Large intestine (tissue), 3 donors: Measurements from ENCODE around the gene ITGA3. TPM values are rescaled to one million over a fixed set of nuclear protein-coding genes. Genes with fewer than 3 reads are reported as not detected.
"Not testable (repeated sequence)": the region's sequence is repeated elsewhere in the genome, so short reads cannot be mapped to it uniquely, and the experiment has no call there.

ENCODE experiments used
- DNase-seq, 2 donors: peaks; one replicate each; pipeline versions ENCODE4 v3.0.0 to v3.0.0-alpha.2; 2013
- H3K27ac ChIP-seq: one replicate; pipeline ENCODE4 v1.5.1; 2013; ENCODE audit warnings: low read length
- H3K27me3 ChIP-seq: 2 replicates; pipeline ENCODE4 v1.6.1; 2013; ENCODE audit warnings: low read length; ENCODE audit not compliant: control insufficient read depth, insufficient read depth
- H3K36me3 ChIP-seq: 2 replicates; pipeline ENCODE4 v1.6.1; 2013; ENCODE audit warnings: low read length; ENCODE audit not compliant: control insufficient read depth, insufficient read depth
- H3K4me1 ChIP-seq: one replicate; pipeline ENCODE4 v1.6.1; 2013; ENCODE audit warnings: low read length; ENCODE audit not compliant: control insufficient read depth, insufficient read depth
- H3K4me3 ChIP-seq: one replicate; pipeline ENCODE4 v1.5.1; 2013; ENCODE audit warnings: low read length
- H3K9me3 ChIP-seq: one replicate; pipeline ENCODE4 v1.6.1; 2013; ENCODE audit warnings: mild to moderate bottlenecking, low read depth, low read length, moderate library complexity; ENCODE audit not compliant: control insufficient read depth
- WGBS: methylation state at CpG from one replicate; pipeline ENCODE4 v1.1.5; 2013; ENCODE audit warnings: low lambda C conversion rate; ENCODE audit not compliant: insufficient coverage; 5-methylcytosine and 5-hydroxymethylcytosine counted together
- polyA plus RNA-seq: library from polyadenylated mRNA; unstranded; fragments of 120-200 nt; gene quantifications from one replicate; pipeline ENCODE4 v1.2.1, GENCODE V29; 2013

ITGA3 gene
- polyA plus RNA-seq, 1 donor = 61.8 TPM

DNA sequence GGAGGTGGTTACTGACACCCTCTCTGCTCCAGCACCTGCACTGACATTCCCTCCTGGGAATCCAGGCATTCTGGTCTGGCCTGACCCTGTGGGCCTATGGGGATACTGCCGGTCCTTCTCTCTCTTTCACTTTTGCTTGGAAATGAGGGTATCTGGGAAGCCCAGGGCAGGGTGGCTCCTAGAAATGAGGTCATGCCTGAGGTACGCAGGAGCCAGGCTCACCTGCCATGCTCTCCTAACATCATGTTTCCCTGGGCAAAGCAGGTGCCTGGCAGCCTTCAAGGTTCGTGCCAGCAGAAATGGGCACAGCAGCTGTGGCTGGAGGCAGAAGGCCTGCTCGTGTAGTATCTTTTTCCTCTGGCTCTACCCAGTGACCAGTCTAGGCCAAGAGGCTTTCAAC lies 3.3 kb downstream of the ITGA3 start:
- WGBS = no CpG with 5 or more reads among the region's 4 CpGs
- Histone ChIP-seq H3K4me1 (peaks cover 49% of the 10 kb centered on the region), H3K4me3 (no peak overlapping the region), H3K27me3 (no peaks in the 10 kb centered on the region), H3K27ac (no peak overlapping the region), H3K9me3 (no peaks in the 10 kb centered on the region), H3K36me3 (no peaks in the 10 kb centered on the region)
- DNase-seq = no peak

DNA sequence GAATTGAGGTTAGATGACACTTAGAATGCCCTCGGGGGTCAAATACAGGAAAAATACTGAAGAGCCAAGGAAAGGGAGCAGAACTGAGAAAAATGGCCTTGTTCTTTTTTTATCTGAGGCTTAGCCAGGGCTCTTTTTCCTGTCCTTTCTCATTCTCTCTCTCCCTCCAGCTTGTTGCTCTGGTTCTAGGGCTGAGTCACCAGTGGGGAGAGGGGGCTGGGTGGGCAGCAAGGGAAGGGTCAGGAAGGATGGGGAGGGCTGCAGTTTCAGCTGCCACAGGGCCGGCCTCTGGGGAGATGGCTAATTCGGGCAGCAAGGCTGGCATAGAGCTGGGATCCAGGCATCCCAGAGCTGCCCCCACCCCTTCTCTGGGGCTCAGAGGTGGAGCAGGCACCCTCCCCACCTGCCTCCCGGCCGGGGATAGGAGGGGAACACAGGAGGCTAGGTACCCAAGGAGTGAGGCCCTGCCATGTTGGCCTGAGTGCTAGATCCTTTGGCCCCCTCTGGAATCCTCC lies 3.9 kb downstream of the ITGA3 start:
- H3K4me1 ChIP-seq = peaks cover 54% of the 10 kb centered on the region
- H3K27me3 ChIP-seq = no peaks in the 10 kb centered on the region
- H3K27ac ChIP-seq = no peak overlapping the region
- H3K9me3 ChIP-seq = no peaks in the 10 kb centered on the region
- no peak overlapping the region for H3K4me3 ChIP-seq
- DNase-seq = no peak
- 88% methylated on average over 1 of the region's 5 CpGs for WGBS
- H3K36me3 ChIP-seq = no peaks in the 10 kb centered on the region

DNA sequence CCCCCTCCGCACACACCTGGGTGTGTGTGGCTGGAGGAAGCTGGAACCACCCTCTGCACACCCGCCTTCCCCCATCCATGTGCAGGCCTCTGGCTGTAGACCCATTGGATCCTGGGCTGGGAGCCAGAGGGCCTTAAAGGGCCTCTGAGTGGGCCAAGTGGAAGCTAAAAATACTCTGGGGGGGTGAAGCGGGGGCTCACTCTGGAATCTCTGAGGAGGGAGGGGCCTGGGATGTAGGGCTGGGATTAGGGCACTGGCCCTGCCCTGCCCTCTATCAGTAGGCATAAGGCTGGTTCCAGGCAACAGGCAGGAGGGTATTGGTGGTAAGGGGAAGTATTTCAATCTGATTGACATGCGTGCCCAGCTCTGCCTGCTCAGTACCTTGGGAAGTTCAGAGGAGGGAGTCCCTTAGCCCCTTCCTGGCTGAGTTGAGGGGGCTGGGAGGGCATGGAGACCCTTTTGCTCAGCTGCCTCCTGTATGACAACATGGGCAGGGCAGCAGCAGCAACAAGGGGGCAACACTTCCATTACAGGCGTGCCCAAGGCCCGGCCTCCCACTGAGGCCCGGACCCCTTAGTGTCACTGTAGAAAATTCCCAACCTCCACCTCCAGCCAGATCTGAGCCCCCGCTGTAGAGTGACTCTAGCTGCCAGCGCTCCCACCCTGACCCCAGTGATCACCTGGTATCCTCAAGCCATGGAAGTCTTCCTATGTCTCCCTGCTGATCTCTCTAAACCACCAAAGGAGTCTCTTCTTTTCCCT lies 5.2 kb downstream of the ITGA3 start:
- Histone ChIP-seq H3K4me1 (peaks cover 59% of the 10 kb centered on the region), H3K27me3 (no peaks in the 10 kb centered on the region), H3K27ac (no peak overlapping the region), H3K4me3 (no peak overlapping the region), H3K9me3 (no peaks in the 10 kb centered on the region), H3K36me3 (no peaks in the 10 kb centered on the region)
- DNase-seq = peak in 1 of 2 donors; percentile 48
- no CpG with 5 or more reads among the region's 9 CpGs for WGBS

DNA sequence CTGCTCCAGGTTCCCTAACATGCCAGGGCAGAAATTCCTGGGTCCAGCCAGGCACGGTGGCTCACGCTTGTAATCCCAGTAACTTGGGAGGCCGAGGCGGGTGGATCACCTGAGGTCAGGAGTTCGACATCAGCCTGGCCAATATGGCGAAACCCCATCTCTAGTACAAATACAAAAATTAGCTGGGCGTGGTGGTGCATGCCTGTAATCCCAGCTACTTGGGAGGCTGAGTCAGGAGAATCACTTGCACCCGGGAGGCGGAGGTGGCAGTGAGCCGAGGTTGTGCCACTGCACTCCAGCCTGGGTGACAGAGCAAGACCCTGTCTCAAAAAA lies 5.8 kb downstream of the ITGA3 start:
- not testable (repeated sequence) for H3K27me3 ChIP-seq, H3K27ac ChIP-seq, DNase-seq, H3K9me3 ChIP-seq, H3K36me3 ChIP-seq, H3K4me3 ChIP-seq
- H3K4me1 ChIP-seq = peaks cover 59% of the 10 kb centered on the region
- WGBS = no CpG with 5 or more reads among the region's 10 CpGs

DNA sequence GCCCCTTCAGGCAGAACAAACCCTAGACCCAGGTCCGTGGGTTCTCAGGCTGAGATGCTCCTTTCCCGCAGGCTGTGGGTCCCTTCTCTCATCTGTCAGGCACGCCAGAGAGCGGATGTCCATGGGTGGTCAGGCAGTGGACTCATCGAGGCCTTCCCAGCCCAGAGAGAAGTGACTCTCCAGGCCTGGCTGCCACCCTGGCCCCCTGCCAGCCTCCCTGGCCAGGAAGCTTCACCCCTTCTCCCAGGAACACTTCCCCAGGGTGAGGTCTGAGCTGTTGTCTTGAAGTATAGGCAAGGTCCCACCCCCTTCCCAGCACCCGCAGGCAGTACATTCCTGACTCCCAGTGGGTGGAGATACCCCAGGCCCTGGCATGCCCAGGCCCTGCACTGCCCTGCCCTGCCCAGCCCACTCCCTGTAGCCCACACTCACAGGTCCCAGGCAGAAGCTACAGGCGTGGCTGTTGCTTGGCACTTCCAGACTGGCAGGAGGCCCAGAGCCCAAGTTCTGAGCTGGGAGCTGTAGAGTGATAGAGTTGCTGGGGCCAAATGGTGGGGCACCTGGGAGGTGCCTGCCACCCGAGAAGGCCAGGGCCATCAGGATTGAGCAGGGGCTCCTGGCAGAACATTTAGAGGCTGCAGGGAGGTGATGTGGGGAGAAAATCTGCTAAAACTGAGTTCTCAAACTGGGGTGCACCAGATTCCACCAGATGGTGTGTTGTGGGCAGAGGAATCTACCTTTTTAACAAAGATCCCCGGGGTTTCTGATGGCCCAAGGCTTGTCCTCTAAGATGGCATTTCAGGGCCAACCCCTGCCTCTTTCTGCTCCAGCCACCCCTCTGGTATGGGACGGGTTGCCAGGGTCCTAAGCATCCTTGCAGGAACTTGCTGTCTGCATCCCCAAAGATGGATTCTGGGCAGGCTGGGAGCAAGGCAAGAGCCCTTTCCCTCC lies 6.7 kb downstream of the ITGA3 start:
- Histone ChIP-seq H3K27me3 (no peaks in the 10 kb centered on the region), H3K36me3 (peaks cover 12% of the 10 kb centered on the region), H3K27ac (no peak overlapping the region), H3K4me1 (peaks cover 58% of the 10 kb centered on the region), H3K9me3 (no peaks in the 10 kb centered on the region), H3K4me3 (no peak overlapping the region)
- DNase-seq = peak in 1 of 2 donors; percentile 26
- WGBS = no CpG with 5 or more reads among the region's 10 CpGs

DNA sequence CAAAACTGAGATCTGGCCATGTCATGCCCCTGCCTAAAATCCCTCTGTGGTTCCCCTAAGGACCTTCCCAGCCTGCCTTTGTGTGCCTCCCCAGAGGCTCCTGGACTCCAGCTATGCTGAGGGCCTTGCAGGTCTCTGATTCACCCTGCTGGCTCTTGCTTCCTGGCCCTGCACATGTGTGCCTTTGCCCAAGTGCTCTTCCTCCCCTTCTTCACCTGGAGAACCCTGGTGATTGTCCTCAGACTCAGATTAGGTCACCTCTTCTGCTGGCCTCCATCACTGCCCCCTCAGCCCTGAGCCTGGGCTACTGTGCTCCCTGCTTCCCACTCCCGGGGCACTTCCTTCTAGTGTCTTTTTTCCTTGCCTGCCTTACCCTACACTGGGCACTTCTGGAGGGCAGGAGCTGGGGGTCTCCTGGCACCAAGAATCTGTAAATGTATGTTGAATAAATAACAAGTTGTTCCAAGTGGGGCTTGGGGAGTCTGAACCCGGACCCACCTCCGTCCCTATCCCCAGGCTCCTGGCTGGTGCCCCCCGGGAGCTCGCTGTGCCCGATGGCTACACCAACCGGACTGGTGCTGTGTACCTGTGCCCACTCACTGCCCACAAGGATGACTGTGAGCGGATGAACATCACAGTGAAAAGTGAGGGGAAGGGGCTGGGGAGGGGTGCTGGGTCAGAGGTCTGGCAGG lies 7.8 kb downstream of the ITGA3 start:
- WGBS = no CpG with 5 or more reads among the region's 8 CpGs
- H3K27ac ChIP-seq = no peak overlapping the region
- H3K4me3 ChIP-seq = no peak overlapping the region
- H3K27me3 ChIP-seq = no peaks in the 10 kb centered on the region
- peaks cover 46% of the 10 kb centered on the region for H3K4me1 ChIP-seq
- DNase-seq = no peak
- H3K9me3 ChIP-seq = no peaks in the 10 kb centered on the region
- H3K36me3 ChIP-seq = peaks cover 22% of the 10 kb centered on the region

DNA sequence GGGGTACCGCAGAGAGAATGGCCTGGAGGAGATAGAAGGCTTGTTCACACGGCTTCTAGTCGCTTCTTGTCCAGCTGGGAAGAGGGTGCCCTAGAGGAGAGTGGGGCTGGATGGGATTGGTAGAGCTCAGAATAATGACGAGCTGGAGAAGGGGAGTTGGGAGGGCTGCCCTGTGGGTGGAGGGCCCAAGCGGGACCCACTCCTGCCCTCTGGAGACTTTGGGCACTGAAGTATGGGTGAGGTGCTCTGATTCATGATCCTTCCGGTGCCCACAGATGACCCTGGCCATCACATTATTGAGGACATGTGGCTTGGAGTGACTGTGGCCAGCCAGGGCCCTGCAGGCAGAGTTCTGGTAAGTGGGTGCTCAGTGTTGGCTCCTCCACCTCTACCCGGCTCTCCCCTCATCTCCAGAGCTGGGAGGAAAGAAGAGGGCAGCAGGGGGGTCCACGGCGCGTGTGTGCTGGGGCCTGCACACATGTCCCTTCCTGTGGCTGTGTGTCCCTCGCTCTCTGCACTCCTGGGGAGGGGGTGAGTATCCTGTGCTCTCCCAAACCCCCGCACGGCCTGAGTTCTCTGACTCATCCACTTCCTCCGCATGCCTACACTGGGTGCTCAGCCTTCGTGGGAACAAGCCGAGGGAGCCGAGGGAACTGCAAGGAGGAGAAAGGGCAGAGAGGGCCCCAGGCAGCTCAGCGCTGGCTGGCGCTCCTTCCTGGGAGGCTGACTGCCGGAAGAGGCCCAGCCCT lies 8.5 kb downstream of the ITGA3 start:
- H3K36me3 ChIP-seq = peaks cover 26% of the 10 kb centered on the region
- WGBS = no CpG with 5 or more reads among the region's 20 CpGs
- peaks cover 39% of the 10 kb centered on the region for H3K4me1 ChIP-seq
- no peak overlapping the region for H3K4me3 ChIP-seq
- H3K9me3 ChIP-seq = no peaks in the 10 kb centered on the region
- H3K27me3 ChIP-seq = no peaks in the 10 kb centered on the region
- DNase-seq = peak in 1 of 2 donors; percentile 76
- peak overlapping the region; percentile 20 for H3K27ac ChIP-seq

DNA sequence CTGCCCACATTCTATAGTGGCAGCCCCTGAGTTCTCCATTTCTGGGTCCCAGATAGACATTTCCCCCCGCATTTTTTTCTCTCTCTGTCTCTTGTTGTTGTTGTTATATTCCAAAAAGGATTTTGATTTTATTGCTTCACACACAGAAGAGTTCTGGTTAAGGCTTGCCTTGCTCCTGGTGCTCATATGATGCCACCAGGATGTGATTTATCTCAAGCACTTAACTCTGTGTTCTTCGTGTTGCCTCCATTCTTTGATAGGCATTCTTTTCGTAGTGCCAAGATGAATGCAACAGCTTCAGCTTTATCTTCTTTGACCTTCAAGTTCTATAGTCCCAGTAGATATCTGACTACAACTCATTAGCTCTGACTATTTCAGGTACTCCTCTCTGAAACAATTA lies 9.1 kb downstream of the ITGA3 start:
- Histone ChIP-seq H3K4me1 (peaks cover 33% of the 10 kb centered on the region), H3K27ac (peak overlapping the region; percentile 25), H3K36me3 (peaks cover 32% of the 10 kb centered on the region), H3K27me3 (no peaks in the 10 kb centered on the region), H3K9me3 (no peaks in the 10 kb centered on the region), H3K4me3 (no peak overlapping the region)
- 31% methylated on average over 2 of the region's 3 CpGs for WGBS
- DNase-seq = no peak

DNA sequence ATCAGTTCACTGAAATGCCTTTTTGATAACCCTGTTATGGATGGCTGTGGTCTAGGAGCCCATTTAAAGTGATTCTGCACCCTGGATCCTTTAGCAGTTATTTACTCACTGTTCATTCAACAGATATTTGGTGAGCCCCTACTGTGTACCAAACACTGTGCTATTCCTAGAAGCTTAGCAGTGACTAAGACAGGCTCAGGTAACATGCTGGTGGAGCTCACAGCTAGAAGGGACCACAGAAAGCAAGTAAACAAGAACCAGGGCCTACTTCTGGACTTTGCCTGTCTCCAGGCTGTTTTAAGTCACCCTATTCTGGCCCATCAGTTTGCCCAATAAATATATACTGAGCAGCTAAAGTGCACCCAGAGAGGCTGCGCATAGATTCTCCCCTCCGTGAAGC lies 11.1 kb downstream of the ITGA3 start:
- no CpG with 5 or more reads among the region's 2 CpGs for WGBS
- no peak overlapping the region for H3K4me3 ChIP-seq
- H3K36me3 ChIP-seq = peaks cover 48% of the 10 kb centered on the region
- peaks cover 17% of the 10 kb centered on the region for H3K4me1 ChIP-seq
- no peaks in the 10 kb centered on the region for H3K27me3 ChIP-seq
- no peak overlapping the region for H3K27ac ChIP-seq
- DNase-seq = no peak
- H3K9me3 ChIP-seq = peaks cover 9% of the 10 kb centered on the region
